IMR-90 (cell line): ENCODE data around the gene LYRM4. TPM values are rescaled to one million over a fixed set of nuclear protein-coding genes. Genes with fewer than 3 reads are reported as not detected.

Experiments used
- ATAC-seq: fragments of 200-7000 bp; cut with Tn5 transposase; 2 replicates; pipeline ENCODE4 v1.9.1; 2020; ENCODE audit warnings: low read depth, mild to moderate bottlenecking, moderate library complexity
- BruUV-seq: library from RNA; stranded (reverse); fragments of 400-500 nt; replicated peaks from 2 replicates; lab custom pipeline; 2021; lab: Mats Ljungman, UMichigan
- CTCF ChIA-PET: fragments of 300-600 bp; formaldehyde crosslinking; extraction: SDS; loops from one replicate; lab custom pipeline; 2021; ENCODE audit warnings: antibody characterized with exemption; lab: Yijun Ruan, JAX
- POLR2A ChIA-PET: fragments of 300-600 bp; sonication (Branson Sonifier 250); formaldehyde crosslinking; loops from one replicate; lab custom pipeline; 2022; ENCODE audit warnings: antibody characterized with exemption; ENCODE audit not compliant: unreplicated experiment; lab: Charles Lee
- DNase-seq: peaks from one replicate; pipeline ENCODE4 v3.0.0; 2013
- H2AFZ ChIP-seq: replicated peaks from 2 replicates; pipeline ENCODE3; 2013; ENCODE audit warnings: low read length, mild to moderate bottlenecking; ENCODE audit not compliant: poor library complexity
- H2AK5ac ChIP-seq: 2 replicates; pipeline ENCODE4 v1.6.1; 2013; ENCODE audit warnings: low read depth, low read length, inconsistent platforms
- H2AK9ac ChIP-seq: replicated peaks from 2 replicates; pipeline ENCODE3; 2013; ENCODE audit warnings: mild to moderate bottlenecking, low read depth, low read length, moderate library complexity; ENCODE audit not compliant: poor library complexity
- H2BK120ac ChIP-seq: 2 replicates; pipeline ENCODE4 v1.6.1; 2013; ENCODE audit warnings: low read depth, low read length, inconsistent platforms
- H2BK15ac ChIP-seq: 3 replicates; pipeline ENCODE4 v1.6.1; 2013; ENCODE audit warnings: low read depth, low read length, inconsistent platforms
- H2BK20ac ChIP-seq: 2 replicates; pipeline ENCODE4 v1.6.1; 2013; ENCODE audit warnings: low read depth, mild to moderate bottlenecking, inconsistent platforms, low read length, moderate library complexity
- H2BK5ac ChIP-seq: 2 replicates; pipeline ENCODE4 v1.6.1; 2013; ENCODE audit warnings: mild to moderate bottlenecking, low read depth, low read length, inconsistent platforms; ENCODE audit not compliant: poor library complexity, severe bottlenecking
- H3K14ac ChIP-seq: replicated peaks from 2 replicates; pipeline ENCODE4 v1.6.1; 2013; ENCODE audit warnings: low read depth, low read length, inconsistent platforms
- H3K18ac ChIP-seq: 2 replicates; pipeline ENCODE4 v1.6.1; 2013; ENCODE audit warnings: low read depth, low read length, control low read depth
- H3K23ac ChIP-seq: 2 replicates; pipeline ENCODE4 v1.6.1; 2013; ENCODE audit warnings: low read depth, low read length, inconsistent platforms
- H3K27ac ChIP-seq: 2 replicates; pipeline ENCODE4 v1.5.1; 2013; ENCODE audit warnings: mild to moderate bottlenecking, control low read depth, low read length; ENCODE audit not compliant: insufficient read depth
- H3K27me3 ChIP-seq: 2 replicates; pipeline ENCODE4 v1.6.1; 2013; ENCODE audit warnings: low read length; ENCODE audit not compliant: control insufficient read depth, insufficient read depth
- H3K36me3 ChIP-seq: 2 replicates; pipeline ENCODE4 v1.6.1; 2013; ENCODE audit warnings: low read length, mixed read lengths; ENCODE audit not compliant: control insufficient read depth, insufficient read depth
- H3K4ac ChIP-seq: 2 replicates; pipeline ENCODE4 v1.6.1; 2013; ENCODE audit warnings: low read depth, low read length, inconsistent platforms
- H3K4me1 ChIP-seq: 2 replicates; pipeline ENCODE4 v1.6.1; 2013; ENCODE audit warnings: low read length, mixed read lengths; ENCODE audit not compliant: control insufficient read depth, insufficient read depth
- H3K4me2 ChIP-seq: 2 replicates; pipeline ENCODE4 v1.6.1; 2013; ENCODE audit warnings: low read depth, mild to moderate bottlenecking, control low read depth, low read length, moderate library complexity
- H3K4me3 ChIP-seq: 2 replicates; pipeline ENCODE4 v1.5.1; 2013; ENCODE audit warnings: low read depth, mild to moderate bottlenecking, control low read depth, low read length, moderate library complexity; ENCODE audit not compliant: insufficient read depth
- H3K56ac ChIP-seq: 2 replicates; pipeline ENCODE4 v1.6.1; 2013; ENCODE audit warnings: low read length, inconsistent platforms; ENCODE audit not compliant: insufficient read depth; ENCODE audit errors: extremely low read depth
- H3K79me1 ChIP-seq, 2 experiments: 2 replicates each; pipeline ENCODE4 v1.6.1; 2013; ENCODE audit warnings: low read length in 2 of 2, inconsistent platforms in 1 of 2, low read depth in 1 of 2
- H3K9ac ChIP-seq: 2 replicates; pipeline ENCODE4 v1.6.1; 2013; ENCODE audit warnings: low read depth, low read length, control low read depth
- H3K9me1 ChIP-seq: 2 replicates; pipeline ENCODE4 v1.6.1; 2013; ENCODE audit warnings: low read length, inconsistent platforms; ENCODE audit not compliant: insufficient read depth
- H3K9me3 ChIP-seq: 2 replicates; pipeline ENCODE4 v1.6.1; 2013; ENCODE audit warnings: low read length; ENCODE audit not compliant: control insufficient read depth, insufficient read depth
- H4K20me1 ChIP-seq: 2 replicates; pipeline ENCODE4 v1.6.1; 2013; ENCODE audit warnings: low read length, inconsistent platforms; ENCODE audit not compliant: insufficient read depth
- H4K5ac ChIP-seq: 2 replicates; pipeline ENCODE4 v1.6.1; 2013; ENCODE audit warnings: mild to moderate bottlenecking, low read depth, low read length, control low read depth
- H4K8ac ChIP-seq, 2 experiments: 2 replicates each; pipeline ENCODE4 v1.6.1; 2013; ENCODE audit warnings: low read depth in 2 of 2, low read length in 2 of 2, control low read depth in 1 of 2, inconsistent platforms in 1 of 2
- H4K91ac ChIP-seq: 2 replicates; pipeline ENCODE4 v1.6.1; 2013; ENCODE audit warnings: low read depth, low read length, inconsistent platforms; ENCODE audit not compliant: insufficient read depth
- BHLHE40 ChIP-seq: fragments of 150-350 bp; IDR thresholded peaks from 2 replicates; pipeline ENCODE4 v1.6.1; 2016; ENCODE audit warnings: mild to moderate bottlenecking, low read depth, low read length
- CEBPB ChIP-seq: IDR thresholded peaks from 2 replicates; pipeline ENCODE4 v1.6.1; 2012; ENCODE audit warnings: low read depth, low read length, improper control_type of control experiment
- CHD1 ChIP-seq: IDR thresholded peaks from 2 replicates; pipeline ENCODE4 v1.6.1; 2012; ENCODE audit warnings: low read depth, low read length, improper control_type of control experiment
- FOS ChIP-seq: fragments of 150-350 bp; IDR thresholded peaks from 2 replicates; pipeline ENCODE4 v1.6.1; 2016; ENCODE audit warnings: low read depth, low read length
- MAFK ChIP-seq: IDR thresholded peaks from 2 replicates; pipeline ENCODE4 v1.6.1; 2012; ENCODE audit warnings: low read depth, low read length, improper control_type of control experiment
- MAZ ChIP-seq: IDR thresholded peaks from 2 replicates; pipeline ENCODE4 v1.6.1; 2012; ENCODE audit warnings: low read depth, mild to moderate bottlenecking, low read length, improper control_type of control experiment, moderate library complexity, borderline replicate concordance
- MXI1 ChIP-seq: IDR thresholded peaks from 2 replicates; pipeline ENCODE4 v1.6.1; 2012; ENCODE audit warnings: low read depth, mild to moderate bottlenecking, low read length, moderate library complexity, borderline replicate concordance
- NFE2L2 ChIP-seq: fragments of 150-350 bp; IDR thresholded peaks from 2 replicates; pipeline ENCODE4 v1.6.1; 2016; ENCODE audit warnings: low read depth, mild to moderate bottlenecking, low read length
- POLR2A ChIP-seq: IDR thresholded peaks from 2 replicates; pipeline ENCODE4 v1.6.1; 2012; ENCODE audit warnings: mild to moderate bottlenecking, low read depth, low read length
- RAD21 ChIP-seq: IDR thresholded peaks from 2 replicates; pipeline ENCODE4 v1.6.1; 2012; ENCODE audit warnings: low read length, improper control_type of control experiment
- RCOR1 ChIP-seq: IDR thresholded peaks from 2 replicates; pipeline ENCODE4 v1.6.1; 2012; ENCODE audit warnings: mild to moderate bottlenecking, low read length, improper control_type of control experiment; ENCODE audit not compliant: insufficient replicate concordance
- RFX5 ChIP-seq: IDR thresholded peaks from 2 replicates; pipeline ENCODE4 v1.8.0; 2012; ENCODE audit warnings: low read depth, mild to moderate bottlenecking, low read length, moderate library complexity
- SMC3 ChIP-seq: fragments of 150-350 bp; IDR thresholded peaks from 2 replicates; pipeline ENCODE4 v1.6.1; 2016; ENCODE audit warnings: low read depth, mild to moderate bottlenecking, antibody characterized with exemption, low read length, moderate library complexity
- WGBS, 2 experiments: methylation state at CpG; one replicate each; pipeline versions ENCODE4 v1.1.5 to v1.1.7; 2013; ENCODE audit warnings: missing lambda C conversion rate in 2 of 2; ENCODE audit not compliant: insufficient read length in 1 of 2; ENCODE audit errors: extremely low coverage in 2 of 2; 5-methylcytosine and 5-hydroxymethylcytosine counted together
- dilution Hi-C: fragments of 300-500 bp; cut with HindIII; formaldehyde crosslinking; loops from one replicate; pipeline ENCODE4 v1.14.3; 2018; ENCODE audit warnings: low sequenced_read_pairs; ENCODE audit not compliant: unreplicated experiment
- in situ Hi-C: fragments of 300-500 bp; cut with MboI; formaldehyde crosslinking; loops from 3 replicates; pipeline ENCODE4 v1.14.3; 2019; ENCODE audit warnings: low sequenced_read_pairs, inconsistent platforms, mixed read lengths
- intact Hi-C: fragments of 100-400 bp; cut with micrococcal nuclease; formaldehyde crosslinking; loops from 2 replicates; pipeline ENCODE4 v1.10.0; 2022
- polyA plus RNA-seq, 3 experiments: library from polyadenylated mRNA; depleted of rRNA; stranded (reverse); fragments of >200 nt; gene quantifications; 2 replicates each; pipeline ENCODE4 v1.2.3, GENCODE V29; 2012; ENCODE audit warnings: low replicate concordance in 1 of 3
- total RNA-seq: library from RNA; depleted of rRNA; stranded (reverse); fragments of >200 nt; gene quantifications from 2 replicates; pipeline ENCODE4 v1.2.3, GENCODE V29; 2012
- TF ChIP-seq, protein P1 (sequence below): fragments of 150-350 bp; IDR thresholded peaks from 2 replicates; pipeline ENCODE4 v1.6.1; 2017; ENCODE audit warnings: mild to moderate bottlenecking, antibody characterized with exemption, low read length, low read depth
- TF ChIP-seq, protein P2 (sequence below): conservative IDR thresholded peaks from 2 replicates; pipeline ENCODE4 v1.5.1; 2012; ENCODE audit warnings: mild to moderate bottlenecking, low read depth, low read length, improper control_type of control experiment
- TF ChIP-seq, protein P3 (sequence below): fragments of 150-350 bp; IDR thresholded peaks from 2 replicates; pipeline ENCODE4 v1.6.1; 2016; ENCODE audit warnings: low read depth, mild to moderate bottlenecking, low read length, moderate library complexity, borderline replicate concordance

The LYRM4 gene
- total and polyA plus RNA-seq, 2 of the 4 experiments (the other 2 are of a cell fraction) = 11.5 to 26.6 TPM

DNA sequence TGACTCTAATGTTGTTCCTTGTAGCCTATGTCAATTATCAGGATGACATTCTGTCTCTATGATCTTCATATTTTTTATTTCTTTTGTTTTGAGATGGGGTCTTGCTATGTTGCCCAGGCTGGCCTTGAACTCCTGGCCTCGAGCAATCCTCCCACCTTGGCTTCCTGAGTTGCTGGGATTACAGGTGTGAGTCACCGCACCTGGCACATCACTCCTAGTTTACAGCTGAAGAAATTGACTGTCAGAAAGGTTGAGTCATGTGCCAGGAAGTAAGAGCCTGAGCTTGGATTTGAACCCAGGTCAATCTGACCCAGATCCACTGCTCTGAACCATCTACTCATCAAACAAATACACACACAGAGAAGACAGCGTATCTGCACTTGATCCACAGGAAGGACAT lies 161.2 kb downstream of the LYRM4 start:
- H3K4me3 ChIP-seq = no peak overlapping the region
- no peak overlapping the region for H2BK120ac ChIP-seq
- H3K36me3 ChIP-seq = no peaks in the 10 kb centered on the region
- ChIA-PET CTCF (no interaction called here), POLR2A (no interaction called here)
- no peak overlapping the region for H3K4ac ChIP-seq
- H4K8ac ChIP-seq = no peak overlapping the region
- H3K14ac ChIP-seq = no peak overlapping the region
- ATAC-seq = no peak
- peaks cover 5% of the 10 kb centered on the region; the same call in 1 of the 2 replicates for H3K4me1 ChIP-seq
- no peak overlapping the region for H2BK15ac ChIP-seq
- no peaks in the 10 kb centered on the region for H3K9me1 ChIP-seq
- dilution Hi-C loops = no loop called here
- DNase-seq = no peak
- no peak overlapping the region for H2AFZ ChIP-seq
- no peak overlapping the region for H4K91ac ChIP-seq
- peaks cover 26% of the 10 kb centered on the region for H3K27me3 ChIP-seq
- H2BK5ac ChIP-seq = no peak overlapping the region
- H3K4me2 ChIP-seq = no peak overlapping the region
- 80% methylated on average over 1 of the region's 3 CpGs; no CpG with 5 or more reads in 1 of the 2 experiments for WGBS, 2 experiments
- H3K23ac ChIP-seq = no peak overlapping the region
- in situ Hi-C loops = no loop called here
- TF ChIP-seq RAD21 (no peak), CHD1 (no peak), BHLHE40 (no peak), MXI1 (no peak), SMC3 (no peak), FOS (no peak), NFE2L2 (no peak), MAZ (no peak), RCOR1 (no peak), MAFK (no peak), CEBPB (no peak), POLR2A (no peak), RFX5 (no peak)
- TF ChIP-seq, protein P1, sequence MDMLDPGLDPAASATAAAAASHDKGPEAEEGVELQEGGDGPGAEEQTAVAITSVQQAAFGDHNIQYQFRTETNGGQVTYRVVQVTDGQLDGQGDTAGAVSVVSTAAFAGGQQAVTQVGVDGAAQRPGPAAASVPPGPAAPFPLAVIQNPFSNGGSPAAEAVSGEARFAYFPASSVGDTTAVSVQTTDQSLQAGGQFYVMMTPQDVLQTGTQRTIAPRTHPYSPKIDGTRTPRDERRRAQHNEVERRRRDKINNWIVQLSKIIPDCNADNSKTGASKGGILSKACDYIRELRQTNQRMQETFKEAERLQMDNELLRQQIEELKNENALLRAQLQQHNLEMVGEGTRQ = no peak
- TF ChIP-seq, protein P2, sequence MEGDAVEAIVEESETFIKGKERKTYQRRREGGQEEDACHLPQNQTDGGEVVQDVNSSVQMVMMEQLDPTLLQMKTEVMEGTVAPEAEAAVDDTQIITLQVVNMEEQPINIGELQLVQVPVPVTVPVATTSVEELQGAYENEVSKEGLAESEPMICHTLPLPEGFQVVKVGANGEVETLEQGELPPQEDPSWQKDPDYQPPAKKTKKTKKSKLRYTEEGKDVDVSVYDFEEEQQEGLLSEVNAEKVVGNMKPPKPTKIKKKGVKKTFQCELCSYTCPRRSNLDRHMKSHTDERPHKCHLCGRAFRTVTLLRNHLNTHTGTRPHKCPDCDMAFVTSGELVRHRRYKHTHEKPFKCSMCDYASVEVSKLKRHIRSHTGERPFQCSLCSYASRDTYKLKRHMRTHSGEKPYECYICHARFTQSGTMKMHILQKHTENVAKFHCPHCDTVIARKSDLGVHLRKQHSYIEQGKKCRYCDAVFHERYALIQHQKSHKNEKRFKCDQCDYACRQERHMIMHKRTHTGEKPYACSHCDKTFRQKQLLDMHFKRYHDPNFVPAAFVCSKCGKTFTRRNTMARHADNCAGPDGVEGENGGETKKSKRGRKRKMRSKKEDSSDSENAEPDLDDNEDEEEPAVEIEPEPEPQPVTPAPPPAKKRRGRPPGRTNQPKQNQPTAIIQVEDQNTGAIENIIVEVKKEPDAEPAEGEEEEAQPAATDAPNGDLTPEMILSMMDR = no peak
- TF ChIP-seq, protein P3, sequence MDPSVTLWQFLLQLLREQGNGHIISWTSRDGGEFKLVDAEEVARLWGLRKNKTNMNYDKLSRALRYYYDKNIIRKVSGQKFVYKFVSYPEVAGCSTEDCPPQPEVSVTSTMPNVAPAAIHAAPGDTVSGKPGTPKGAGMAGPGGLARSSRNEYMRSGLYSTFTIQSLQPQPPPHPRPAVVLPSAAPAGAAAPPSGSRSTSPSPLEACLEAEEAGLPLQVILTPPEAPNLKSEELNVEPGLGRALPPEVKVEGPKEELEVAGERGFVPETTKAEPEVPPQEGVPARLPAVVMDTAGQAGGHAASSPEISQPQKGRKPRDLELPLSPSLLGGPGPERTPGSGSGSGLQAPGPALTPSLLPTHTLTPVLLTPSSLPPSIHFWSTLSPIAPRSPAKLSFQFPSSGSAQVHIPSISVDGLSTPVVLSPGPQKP = no peak
- no peak overlapping the region for H3K56ac ChIP-seq
- H3K18ac ChIP-seq = no peak overlapping the region
- H3K9me3 ChIP-seq = no peaks in the 10 kb centered on the region
- H4K5ac ChIP-seq = no peak overlapping the region
- peaks cover 14% of the 10 kb centered on the region; the same call in 1 of the 2 replicates for H4K20me1 ChIP-seq
- intact Hi-C loops = loop anchor here (5.0 kb wide), 1 partner anchor 337 kb away; no protein-coding TSS in a partner anchor
- no peak overlapping the region for H2AK5ac ChIP-seq
- no peak overlapping the region for H3K9ac ChIP-seq
- H3K27ac ChIP-seq = no peak overlapping the region
- H3K79me1 ChIP-seq = no peaks in the 10 kb centered on the region
- no peak overlapping the region for H2AK9ac ChIP-seq
- no TSS peak for BruUV-seq
- no peak overlapping the region for H2BK20ac ChIP-seq
